ENCODE measurements around the gene TSNAX. TPM values are rescaled to one million over a fixed set of nuclear protein-coding genes. Genes with fewer than 3 reads are reported as not detected.
"Not testable (repeated sequence)": the region's sequence is repeated elsewhere in the genome, so short reads cannot be mapped to it uniquely, and the experiment has no call there.

Gene TSNAX, protein sequence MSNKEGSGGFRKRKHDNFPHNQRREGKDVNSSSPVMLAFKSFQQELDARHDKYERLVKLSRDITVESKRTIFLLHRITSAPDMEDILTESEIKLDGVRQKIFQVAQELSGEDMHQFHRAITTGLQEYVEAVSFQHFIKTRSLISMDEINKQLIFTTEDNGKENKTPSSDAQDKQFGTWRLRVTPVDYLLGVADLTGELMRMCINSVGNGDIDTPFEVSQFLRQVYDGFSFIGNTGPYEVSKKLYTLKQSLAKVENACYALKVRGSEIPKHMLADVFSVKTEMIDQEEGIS
- total RNA-seq, result 10 to 100 TPM; 41.4 to 42.7 TPM
- long read RNA-seq, donor 1, transcript TSNAX-201 (6 exons, 2,650 nt), result major isoform, 12 of 15 reads
- long read RNA-seq, donor 1, partial matches to known transcripts, result 3 of 15 reads
- long read RNA-seq, donor 1, other reads (novel, unspliced or antisense), result 0 of 15 reads
- long read RNA-seq, donor 2, transcript TSNAX-201 (6 exons, 2,650 nt), result major isoform, 79 of 83 reads
- long read RNA-seq, donor 2, partial matches to known transcripts, result 1 of 83 reads
- long read RNA-seq, donor 2, other reads (novel, unspliced or antisense), result 3 of 83 reads

DNA sequence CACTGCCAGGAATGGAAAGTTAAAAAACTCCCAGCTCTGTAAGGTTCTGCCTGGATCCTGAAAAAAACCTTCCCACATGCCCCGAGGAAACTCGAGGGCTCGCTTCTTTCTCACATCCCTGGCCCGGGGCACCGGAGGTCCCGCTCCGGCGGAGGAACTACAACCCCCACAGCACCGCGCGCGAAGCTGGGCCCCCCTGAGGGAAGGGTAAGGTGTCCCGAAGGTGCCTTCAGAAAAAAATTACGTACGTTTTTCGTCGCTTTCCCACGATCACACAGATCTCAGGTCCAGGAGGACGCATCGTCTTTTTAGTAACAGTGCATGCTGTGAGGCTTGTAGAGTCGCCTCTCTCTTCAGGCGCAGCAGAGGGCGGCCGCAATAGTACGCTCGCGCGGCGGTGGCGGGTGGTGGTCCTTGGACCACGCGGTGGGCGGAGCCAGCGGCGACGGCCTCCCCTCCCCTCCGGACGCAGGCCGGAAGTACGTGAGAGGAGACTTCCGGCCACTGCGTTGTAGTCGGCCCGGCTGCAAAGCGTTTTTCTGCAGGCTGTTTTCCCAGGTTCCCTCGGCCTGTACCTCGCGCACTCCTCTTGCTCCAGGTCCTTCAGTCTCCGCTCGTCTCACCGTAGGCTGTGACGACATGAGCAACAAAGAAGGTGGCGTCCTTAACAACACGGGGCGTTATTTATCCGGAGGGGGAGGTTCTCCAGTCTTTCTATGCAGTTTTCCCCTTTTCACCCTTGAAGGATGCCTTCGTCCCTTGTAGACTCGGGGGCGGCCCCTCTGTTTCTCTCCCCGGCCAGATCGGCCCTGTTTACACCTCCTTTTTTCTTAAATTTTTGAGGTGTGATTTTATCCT lies at the start of gene TSNAX:
Gene TSNAX (plus strand): TSS at position 498 of the 858 bp plus-strand sequence. CDS start 142 bp downstream, at position 640.
- intact Hi-C loops (cut with DNase I), result loop anchor here in 1 of 2 donors (10.0 kb wide), 1 partner anchor 174 kb away; no protein-coding TSS in a partner anchor
- peak; percentile 97 for DNase-seq (ENCODE audit: low spot score)

DNA sequence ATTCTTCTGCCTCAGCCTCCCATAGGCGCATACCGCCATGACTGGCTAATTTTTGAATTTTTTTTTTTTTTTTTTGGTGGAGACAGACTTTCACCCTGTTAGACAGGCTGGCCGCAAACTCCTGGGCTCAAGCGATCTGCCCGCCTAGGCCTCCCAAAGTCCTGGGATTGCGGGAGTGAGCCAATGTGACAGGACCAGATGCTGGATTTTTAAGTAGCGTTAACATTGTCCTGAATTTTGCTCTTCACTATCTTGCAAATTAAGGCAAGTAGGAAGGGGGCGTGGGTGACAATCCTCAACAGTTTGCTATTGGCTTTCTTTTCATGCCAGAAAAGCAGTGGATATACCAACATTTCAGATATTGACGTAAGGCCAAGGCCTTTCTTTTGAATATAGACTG lies 49.7 kb upstream of the TSNAX start:
- intact Hi-C loops (cut with DNase I), result no loop called here
- DNase-seq (ENCODE audit: low spot score), result no peak

DNA sequence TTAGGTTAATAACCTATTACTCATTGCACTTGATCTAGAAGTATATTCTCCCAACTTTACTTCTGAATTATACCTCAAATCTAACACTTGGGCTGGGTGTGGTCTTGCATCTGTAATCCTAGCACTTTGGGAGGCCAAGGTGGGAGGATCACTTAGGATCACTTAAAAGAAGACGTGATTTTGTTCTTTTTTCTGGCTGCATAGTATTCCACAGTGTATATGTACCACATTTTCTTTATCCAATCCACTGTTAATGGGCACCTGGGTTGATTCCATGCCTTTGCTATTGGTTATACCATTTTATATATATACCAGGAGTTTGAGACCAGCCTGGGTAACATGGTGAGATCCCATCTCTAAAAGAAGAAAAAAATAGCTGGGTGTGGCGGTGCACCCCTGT lies 48.5 kb upstream of the TSNAX start:
- intact Hi-C loops (cut with DNase I), result no loop called here
- DNase-seq (ENCODE audit: low spot score), result no peak

DNA sequence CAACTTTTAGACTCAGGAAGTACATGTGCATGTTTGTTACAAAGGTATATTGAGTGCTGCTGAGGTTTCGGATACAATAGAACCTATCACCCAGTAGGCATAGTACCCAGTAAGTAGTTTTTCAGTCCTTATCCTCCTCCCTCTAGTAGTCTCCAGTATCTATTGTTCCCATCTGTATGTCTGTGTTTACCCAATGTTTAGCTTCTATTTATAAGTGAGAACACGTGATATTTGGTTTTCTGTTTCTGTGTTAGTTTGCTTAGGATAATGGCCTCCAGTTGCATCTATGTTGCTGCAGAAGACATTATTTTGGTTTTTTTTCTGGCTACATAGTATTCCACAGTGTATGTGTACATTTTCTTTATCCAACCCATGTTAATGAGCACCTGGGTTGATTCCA lies 47.2 kb upstream of the TSNAX start:
- DNase-seq (ENCODE audit: low spot score), result no peak
- intact Hi-C loops (cut with DNase I), result no loop called here

DNA sequence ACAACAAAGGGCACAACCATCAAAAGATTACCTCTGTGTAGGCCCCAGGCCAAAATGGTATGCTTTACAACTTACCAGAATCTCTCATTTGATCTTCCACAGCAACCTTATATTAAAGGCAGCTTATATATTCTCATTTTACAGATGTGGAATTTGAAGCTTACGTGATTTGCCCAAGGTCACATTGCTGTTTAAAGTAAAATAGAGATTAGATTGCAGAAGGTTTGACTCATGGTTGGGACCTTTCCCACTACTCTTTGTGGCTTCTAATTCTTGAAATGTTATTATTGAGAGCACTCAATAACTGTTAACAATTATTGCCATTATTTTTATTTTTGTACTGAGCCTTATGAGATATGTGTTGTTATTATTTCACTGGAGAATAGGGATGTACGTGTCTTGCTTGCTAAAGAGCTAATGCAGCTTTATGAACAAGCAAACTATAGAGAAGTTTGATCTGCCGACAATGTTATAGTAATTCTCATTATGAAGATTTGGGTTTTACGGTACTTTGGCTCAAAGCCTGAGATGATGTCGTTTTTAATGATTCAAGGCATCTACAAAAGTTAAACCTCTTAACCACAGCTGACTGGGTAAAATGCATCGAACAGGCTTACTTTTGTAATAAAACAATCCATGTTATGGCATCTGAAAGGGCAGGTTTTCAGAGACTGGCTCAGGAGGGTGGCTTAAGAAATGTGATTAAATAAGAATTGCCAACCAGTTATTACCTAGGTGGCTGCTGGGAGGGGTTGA lies 43.3 kb upstream of the TSNAX start:
- intact Hi-C loops (cut with DNase I), result no loop called here

DNA sequence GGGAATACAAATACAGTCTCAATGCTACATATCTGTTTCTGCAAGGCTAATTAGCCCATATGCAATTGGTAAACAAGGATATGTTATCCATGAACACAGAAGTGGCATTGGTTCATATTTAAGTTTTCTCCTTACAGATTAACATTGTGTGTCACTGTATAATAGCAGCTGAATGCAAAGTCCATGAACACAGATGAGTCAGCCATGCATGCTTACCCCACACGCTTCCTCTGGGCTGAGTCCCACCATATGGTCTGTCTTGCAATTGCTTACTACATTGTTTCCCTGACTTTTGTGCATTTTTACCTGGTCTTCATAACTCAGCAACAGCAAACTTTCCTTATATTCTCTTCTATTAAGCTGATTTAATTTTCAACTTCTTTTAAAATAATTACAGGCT lies 41.5 kb upstream of the TSNAX start:
- intact Hi-C loops (cut with DNase I), result no loop called here
- DNase-seq (ENCODE audit: low spot score), result no peak

More for the DNA sequence above, 43.3 kb upstream of the TSNAX start:
- no peak for DNase-seq (ENCODE audit: low spot score)

DNA sequence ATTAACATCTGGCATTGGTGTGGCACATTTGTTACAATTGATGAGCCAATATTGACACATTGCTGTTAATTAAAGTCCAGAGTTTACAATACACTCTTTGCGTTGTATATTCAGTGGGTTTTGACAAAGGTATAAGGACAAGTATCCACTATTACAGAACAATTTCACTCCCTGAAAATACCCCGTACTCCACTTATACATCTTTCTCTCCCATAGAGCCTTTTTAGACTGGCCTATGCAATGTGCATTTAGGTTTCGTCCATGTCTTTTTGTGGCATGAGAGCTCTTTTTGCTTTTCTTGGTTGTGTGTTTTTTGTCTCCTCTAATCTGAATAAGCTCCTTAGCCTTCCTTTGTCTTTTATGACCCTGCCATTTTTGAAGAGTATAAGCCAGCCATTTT lies 40.6 kb upstream of the TSNAX start:
- no peak for DNase-seq (ENCODE audit: low spot score)

DNA sequence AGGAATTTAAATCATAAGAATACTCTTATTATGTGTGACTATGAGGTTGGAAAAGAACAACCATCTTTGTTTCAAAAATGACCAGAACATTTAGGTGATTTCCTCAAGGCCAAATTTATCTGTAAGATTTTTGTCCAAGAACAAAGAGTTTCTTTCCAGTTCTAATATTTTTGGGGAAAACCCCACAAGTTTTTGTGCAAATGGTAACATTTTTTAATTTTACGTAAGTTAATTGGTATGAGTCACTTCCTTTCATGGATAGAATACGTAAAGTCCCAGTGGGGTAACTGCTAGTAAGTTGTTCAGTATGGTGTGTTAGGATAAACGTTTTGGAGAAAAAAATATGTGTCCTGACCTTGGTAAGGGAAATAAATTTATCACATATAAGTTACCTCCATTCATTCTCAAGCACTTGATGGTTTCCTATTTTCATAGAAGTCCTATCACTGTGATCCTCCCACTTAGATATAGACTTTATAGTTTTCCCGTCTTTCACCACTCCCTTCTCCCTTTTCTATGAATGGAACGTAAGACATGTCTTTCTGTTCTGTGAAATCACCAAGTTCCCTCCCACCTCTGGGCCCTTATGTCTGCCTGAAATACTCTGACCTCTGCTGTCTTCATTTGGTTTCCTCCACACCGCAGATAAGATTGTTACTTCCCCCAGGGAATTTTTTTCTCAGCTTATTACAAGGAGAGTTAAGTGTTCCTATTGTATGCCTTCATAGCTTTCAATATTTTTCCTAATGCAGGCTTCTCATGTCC lies 34.9 kb upstream of the TSNAX start:
- DNase-seq (ENCODE audit: low spot score), result no peak
- intact Hi-C loops (cut with DNase I), result no loop called here

More for the DNA sequence above, 40.6 kb upstream of the TSNAX start:
- intact Hi-C loops (cut with DNase I), result no loop called here

DNA sequence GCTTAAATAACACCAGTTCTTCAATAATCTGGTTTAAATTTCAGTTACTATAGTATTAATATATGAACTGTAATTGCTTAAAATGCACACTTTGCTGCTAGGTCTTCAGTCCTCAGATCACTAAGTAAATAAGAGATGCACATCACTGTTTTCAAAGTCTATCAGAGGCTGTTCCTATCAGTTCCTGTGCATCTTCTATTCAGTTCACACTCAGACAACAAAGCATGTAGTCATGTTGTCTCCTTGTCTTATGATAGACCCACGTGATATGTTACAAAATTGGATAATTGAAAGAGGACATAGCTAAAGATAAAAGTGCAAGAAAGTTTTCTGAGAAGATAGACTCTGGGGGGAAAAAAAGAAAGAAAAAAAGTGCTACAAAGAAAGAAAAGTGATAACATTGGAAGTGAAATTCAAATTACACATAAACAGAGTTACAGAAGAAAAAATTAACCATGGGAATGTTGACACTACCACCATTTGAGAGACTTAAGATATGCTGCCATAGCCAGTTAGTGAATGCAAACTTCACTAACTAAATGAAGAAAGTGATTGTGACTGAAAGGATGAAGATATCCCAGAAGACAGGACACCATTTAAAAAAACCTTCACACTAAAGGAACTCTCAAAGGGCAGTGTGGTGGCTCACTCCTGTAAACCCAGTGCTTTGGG lies 33.9 kb upstream of the TSNAX start:
- DNase-seq (ENCODE audit: low spot score), result no peak
- intact Hi-C loops (cut with DNase I), result no loop called here

DNA sequence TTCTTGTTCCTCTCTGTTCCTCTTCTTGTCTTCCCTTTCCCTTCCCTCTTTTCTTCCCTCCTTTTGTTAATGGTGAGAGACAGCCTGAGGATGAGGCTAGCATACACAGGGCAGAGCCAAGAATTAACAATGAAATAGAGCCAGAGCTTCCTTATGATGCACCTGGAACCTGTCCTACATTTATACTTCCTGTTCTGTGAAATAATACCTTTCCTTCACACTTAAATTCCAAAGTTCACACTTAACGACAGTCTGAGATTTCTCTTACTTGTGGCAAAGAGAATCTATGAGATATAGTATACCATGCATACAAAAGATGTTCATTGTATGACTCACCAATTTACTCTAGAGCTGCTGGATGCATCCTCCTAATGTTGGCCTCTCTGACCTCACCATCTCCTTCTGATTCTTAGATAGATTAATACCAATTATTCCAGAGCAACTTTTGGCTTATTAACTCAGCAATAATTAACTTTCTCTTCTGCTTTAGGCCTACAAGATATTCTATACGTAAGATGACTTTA lies 30.8 kb upstream of the TSNAX start:
- DNase-seq (ENCODE audit: low spot score), result no peak
- intact Hi-C loops (cut with DNase I), result no loop called here

DNA sequence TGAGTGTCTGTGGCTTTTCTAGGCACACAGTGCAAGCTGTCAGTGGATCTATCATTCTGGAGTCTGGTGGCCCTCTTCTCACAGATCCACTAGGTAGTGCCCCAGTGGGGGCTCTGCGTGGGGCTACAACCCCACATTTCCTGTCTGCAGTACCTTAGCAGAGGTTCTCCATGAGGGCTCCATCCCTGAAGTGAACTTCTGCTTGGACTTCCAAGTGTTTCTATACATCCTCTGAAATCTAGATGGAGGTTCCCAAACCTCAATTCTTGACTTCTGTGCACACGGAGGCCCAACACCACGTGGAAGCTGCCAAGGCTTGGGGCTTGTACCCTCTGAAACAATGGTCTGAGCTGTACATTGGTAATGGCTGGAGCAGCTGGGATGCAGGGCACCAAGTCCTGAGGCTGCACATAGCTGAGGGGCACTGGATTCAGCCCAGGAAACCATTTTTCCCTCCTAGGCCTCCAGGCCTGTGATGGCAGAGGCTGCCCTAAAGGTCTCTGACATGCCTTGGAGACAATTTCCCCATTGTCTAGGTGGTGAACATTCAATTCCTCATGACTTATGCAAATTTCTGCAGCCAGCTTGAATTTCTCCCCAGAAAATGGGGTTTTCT lies 29.2 kb upstream of the TSNAX start:
- no peak for DNase-seq (ENCODE audit: low spot score)
- intact Hi-C loops (cut with DNase I), result no loop called here

DNA sequence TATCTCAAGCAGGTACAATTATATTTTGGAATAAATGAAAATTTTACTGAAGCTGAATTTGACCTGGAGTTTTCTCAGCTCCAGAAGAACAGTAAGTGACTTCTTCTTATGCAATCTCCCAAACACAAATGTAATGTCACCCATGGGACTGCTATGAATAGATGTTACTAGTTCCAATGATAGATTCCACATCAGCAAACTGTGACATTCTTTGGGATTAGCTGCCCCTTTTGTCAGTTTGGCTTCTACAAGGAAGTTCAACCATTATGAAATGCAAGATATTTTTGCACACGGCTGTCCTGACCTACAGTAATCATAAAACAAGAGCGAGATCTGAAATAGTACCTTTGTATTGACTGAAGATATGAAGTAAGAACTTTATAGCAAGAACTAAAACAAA lies 27.8 kb upstream of the TSNAX start:
- intact Hi-C loops (cut with DNase I), result loop anchor here in 1 of 2 donors (10.0 kb wide), 1 partner anchor 1454 kb away; the partner anchor contains the start of gene NTPCR
- no peak for DNase-seq (ENCODE audit: low spot score)

DNA sequence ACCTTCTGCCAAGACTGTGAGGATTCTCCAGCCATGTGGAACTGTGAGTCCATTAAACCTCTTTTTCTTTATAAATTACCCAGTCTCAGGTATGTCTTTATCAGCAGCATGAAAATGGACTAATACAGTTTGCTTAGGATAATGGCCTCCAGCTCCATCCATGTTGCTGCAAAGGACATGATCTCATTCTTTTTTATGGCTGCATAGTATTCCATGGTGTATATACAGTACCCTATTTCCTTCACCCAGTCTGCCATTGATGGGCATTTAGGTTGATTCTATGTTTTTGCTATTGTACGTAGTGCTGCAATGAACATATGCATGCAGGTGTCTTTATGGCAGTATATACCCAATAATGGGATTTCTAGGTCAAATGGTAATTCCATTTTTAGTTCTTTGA lies 25.3 kb upstream of the TSNAX start:
- intact Hi-C loops (cut with DNase I), result loop anchor here (2.0 to 10.0 kb wide), 2 partner anchors 56 to 1452 kb away; partner anchors contain the start of gene NTPCR (in 1 of the 2)
- DNase-seq (ENCODE audit: low spot score), result not testable (repeated sequence)

DNA sequence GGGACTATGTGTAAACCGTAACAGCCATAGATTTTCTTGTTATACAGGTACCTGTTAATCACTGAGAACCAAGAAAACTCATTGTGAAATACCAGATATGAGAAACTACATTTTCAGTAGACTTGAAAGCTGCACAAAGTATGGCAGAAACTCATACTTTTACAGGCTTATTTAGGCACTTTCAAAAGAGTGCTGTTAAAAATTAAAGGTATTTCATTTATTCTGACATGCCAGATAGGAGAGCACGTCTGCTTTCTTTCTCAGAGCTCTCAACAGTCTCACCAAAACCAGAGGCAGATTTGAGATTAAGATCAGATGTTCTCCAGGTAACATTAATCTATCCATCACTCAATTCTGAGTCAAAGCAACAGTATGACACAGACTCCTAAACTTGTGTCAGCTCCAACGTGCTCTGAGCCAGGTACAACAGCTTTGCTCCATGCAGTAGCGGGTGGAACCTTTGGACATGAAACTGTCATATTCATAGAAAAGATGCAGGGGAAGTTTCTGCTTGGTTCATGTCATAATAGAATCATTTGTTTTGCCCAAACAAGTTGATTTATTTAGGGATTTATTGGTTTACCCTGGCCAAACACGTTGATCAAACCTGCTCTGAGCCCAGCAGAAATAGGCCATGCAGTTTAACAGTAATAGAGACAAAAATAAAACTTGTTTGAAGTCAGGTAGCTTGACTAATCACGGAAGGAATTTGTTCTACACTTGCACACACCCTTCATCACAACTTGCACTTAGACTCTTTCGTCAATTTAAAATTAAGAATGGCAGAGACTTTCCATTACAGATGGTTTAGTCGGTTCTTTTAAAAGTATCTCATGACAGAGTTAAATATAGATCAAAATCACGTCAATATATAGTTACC lies 20.8 kb upstream of the TSNAX start:
- no peak for DNase-seq (ENCODE audit: low spot score)
- intact Hi-C loops (cut with DNase I), result loop anchor here in 1 of 2 donors (10.0 kb wide), 1 partner anchor 1447 kb away; the partner anchor contains the start of gene NTPCR

DNA sequence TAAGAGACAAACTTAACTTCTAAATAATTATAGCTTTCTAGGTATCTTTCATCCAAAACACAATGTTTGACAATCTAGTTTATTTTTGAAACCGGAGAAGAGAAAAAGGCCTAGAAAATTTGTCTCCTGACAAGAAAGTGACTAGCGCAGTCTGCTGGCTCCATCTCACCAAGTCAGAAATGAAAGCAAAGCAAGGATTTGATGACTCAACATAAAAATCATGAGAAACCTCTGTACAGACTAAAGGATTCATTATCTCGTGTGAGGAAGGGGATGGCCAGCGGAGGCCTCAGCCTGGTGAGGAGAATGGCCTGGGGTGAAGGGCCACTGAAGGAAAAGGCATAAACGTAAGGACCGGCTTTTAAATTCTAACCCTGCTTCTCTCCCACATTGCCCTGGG lies 20.0 kb upstream of the TSNAX start:
- DNase-seq (ENCODE audit: low spot score), result no peak
- intact Hi-C loops (cut with DNase I), result loop anchor here in 1 of 2 donors (10.0 kb wide), 1 partner anchor 1446 kb away; the partner anchor contains the start of gene NTPCR

DNA sequence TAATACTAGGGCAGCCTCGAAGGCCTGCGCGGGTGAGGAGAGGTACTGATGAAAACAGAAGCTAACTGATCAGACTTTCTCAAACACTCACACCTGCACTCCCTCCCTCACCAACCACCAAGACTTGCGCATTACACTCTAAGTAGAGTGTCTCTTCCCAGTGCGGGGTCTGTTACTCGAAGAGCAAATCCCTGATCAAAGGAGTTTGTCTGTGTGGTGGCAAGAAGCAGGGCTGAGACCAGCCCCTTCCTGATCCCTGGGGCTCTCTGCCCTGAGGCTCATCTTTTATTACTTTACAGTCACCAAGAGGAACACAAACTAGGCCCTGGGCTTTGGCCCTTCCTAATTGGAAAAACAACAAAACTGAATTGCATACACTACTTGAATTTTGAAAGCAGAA lies 19.5 kb upstream of the TSNAX start:
- no peak for DNase-seq (ENCODE audit: low spot score)
- intact Hi-C loops (cut with DNase I), result loop anchor here in 1 of 2 donors (10.0 kb wide), 1 partner anchor 1446 kb away; the partner anchor contains the start of gene NTPCR
